ENCODE results near the gene ST6GALNAC3. TPM values are rescaled to one million over a fixed set of nuclear protein-coding genes. Genes with fewer than 3 reads are reported as not detected.

ST6GALNAC3 gene
- polyA plus RNA-seq, 2 of the 4 experiments (the other 2 are of a cell fraction) = 1.1 to 1.2 TPM

GRCh38 chr1:76635784-76636183, 561.2 kb downstream of the ST6GALNAC3 start:
- POLR2A ChIA-PET = no interaction called here
- CTCF ChIA-PET = interaction anchor here (1.1 kb wide), 1 partner anchor 37 kb away, joined by 3 read pairs; no protein-coding TSS in a partner anchor
- no peak for TF ChIP-seq GATA3 (IDR thresholded peaks at IDR 0.05; ENCODE audit: borderline replicate concordance)
- TF ChIP-seq, protein P1, sequence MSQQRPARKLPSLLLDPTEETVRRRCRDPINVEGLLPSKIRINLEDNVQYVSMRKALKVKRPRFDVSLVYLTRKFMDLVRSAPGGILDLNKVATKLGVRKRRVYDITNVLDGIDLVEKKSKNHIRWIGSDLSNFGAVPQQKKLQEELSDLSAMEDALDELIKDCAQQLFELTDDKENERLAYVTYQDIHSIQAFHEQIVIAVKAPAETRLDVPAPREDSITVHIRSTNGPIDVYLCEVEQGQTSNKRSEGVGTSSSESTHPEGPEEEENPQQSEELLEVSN (IDR thresholded peaks at IDR 0.05; ENCODE audit: borderline replicate concordance, low read depth) = no peak
- TF ChIP-seq ESRRA (IDR thresholded peaks at IDR 0.05; ENCODE audit: borderline replicate concordance, low read length) = no peak
- TF ChIP-seq RCOR1 (IDR thresholded peaks at IDR 0.05; ENCODE audit: low read depth, low read length) = no peak
- no peak for TF ChIP-seq JUNB (IDR thresholded peaks at IDR 0.05)
- TF ChIP-seq HDAC2 (IDR thresholded peaks at IDR 0.05) = no peak
- no peak for TF ChIP-seq PBX3 (IDR thresholded peaks at IDR 0.05)
- TF ChIP-seq, protein P2, sequence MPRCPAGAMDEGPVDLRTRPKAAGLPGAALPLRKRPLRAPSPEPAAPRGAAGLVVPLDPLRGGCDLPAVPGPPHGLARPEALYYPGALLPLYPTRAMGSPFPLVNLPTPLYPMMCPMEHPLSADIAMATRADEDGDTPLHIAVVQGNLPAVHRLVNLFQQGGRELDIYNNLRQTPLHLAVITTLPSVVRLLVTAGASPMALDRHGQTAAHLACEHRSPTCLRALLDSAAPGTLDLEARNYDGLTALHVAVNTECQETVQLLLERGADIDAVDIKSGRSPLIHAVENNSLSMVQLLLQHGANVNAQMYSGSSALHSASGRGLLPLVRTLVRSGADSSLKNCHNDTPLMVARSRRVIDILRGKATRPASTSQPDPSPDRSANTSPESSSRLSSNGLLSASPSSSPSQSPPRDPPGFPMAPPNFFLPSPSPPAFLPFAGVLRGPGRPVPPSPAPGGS (IDR thresholded peaks at IDR 0.05) = no peak
- no peak for TF ChIP-seq EHMT2 (IDR thresholded peaks at IDR 0.05; ENCODE audit: low read depth)
- no peak for TF ChIP-seq KDM1A (IDR thresholded peaks at IDR 0.05; ENCODE audit: low read depth)
- TF ChIP-seq FOSB (CRISPR knock-in tag; IDR thresholded peaks at IDR 0.05) = no peak
- no peak for TF ChIP-seq EP300 (IDR thresholded peaks at IDR 0.05)
- TF ChIP-seq ZC3H11A (IDR thresholded peaks at IDR 0.05) = no peak
- no peak for TF ChIP-seq RARB (CRISPR knock-in tag; IDR thresholded peaks at IDR 0.05)
- TF ChIP-seq, protein P3, sequence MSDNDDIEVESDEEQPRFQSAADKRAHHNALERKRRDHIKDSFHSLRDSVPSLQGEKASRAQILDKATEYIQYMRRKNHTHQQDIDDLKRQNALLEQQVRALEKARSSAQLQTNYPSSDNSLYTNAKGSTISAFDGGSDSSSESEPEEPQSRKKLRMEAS (IDR thresholded peaks at IDR 0.05) = no peak
- no peak for TF ChIP-seq ZNF302 (CRISPR knock-in tag; IDR thresholded peaks at IDR 0.05)
- TF ChIP-seq HMGXB4 (CRISPR knock-in tag; IDR thresholded peaks at IDR 0.05; ENCODE audit: borderline replicate concordance) = no peak
- TF ChIP-seq MAFK (IDR thresholded peaks at IDR 0.05; ENCODE audit: partially characterized antibody) = no peak
- no peak for TF ChIP-seq RNF2 (IDR thresholded peaks at IDR 0.05; ENCODE audit: borderline replicate concordance, low read depth)
- TF ChIP-seq MYC (IDR thresholded peaks at IDR 0.05; ENCODE audit: borderline replicate concordance, low read length) = no peak
- ATAC-seq (no peak), FAIRE-seq (no peak), DNase-seq (ENCODE audit: low read depth in 1 of 2, low spot score in 1 of 2) (no peak)
- Histone ChIP-seq H3K4me3 (no peak overlapping the region), H3K9me3 (no peaks in the 10 kb centered on the region), H3K27ac (no peak overlapping the region), H3K4me1 (no peaks in the 10 kb centered on the region), H3K4me2 (no peak overlapping the region)
- 6% methylated on average over 2 of the region's 2 CpGs for WGBS (ENCODE audit: missing lambda C conversion rate)

- ChIA-PET POLR2A (no interaction called here), CTCF (no interaction called here)
- H3K9me3 ChIP-seq = no peaks in the 10 kb centered on the region
- H3K27ac ChIP-seq = no peak overlapping the region
- FAIRE-seq (no peak), ATAC-seq (no peak), DNase-seq (ENCODE audit: low read depth in 1 of 2, low spot score in 1 of 2) (no peak)
- no peaks in the 10 kb centered on the region for H3K4me1 ChIP-seq
- 33% methylated on average over 2 of the region's 2 CpGs for WGBS (ENCODE audit: missing lambda C conversion rate)
- no peak overlapping the region for H3K4me2 ChIP-seq
- H3K4me3 ChIP-seq = no peak overlapping the region
- TF ChIP-seq SREBF2 (IDR thresholded peaks at IDR 0.05) = no peak
- TF ChIP-seq FOSB (CRISPR knock-in tag; IDR thresholded peaks at IDR 0.05) = no peak
- no peak for TF ChIP-seq RCOR1 (IDR thresholded peaks at IDR 0.05; ENCODE audit: low read depth, low read length)
- TF ChIP-seq ZNF302 (CRISPR knock-in tag; IDR thresholded peaks at IDR 0.05) = no peak
- no peak for TF ChIP-seq MAFK (IDR thresholded peaks at IDR 0.05; ENCODE audit: partially characterized antibody)
- no peak for TF ChIP-seq POLR2A (IDR thresholded peaks at IDR 0.05; ENCODE audit: low read length)
- TF ChIP-seq NFE2L2 (conservative IDR thresholded peaks at IDR 0.05; ENCODE audit: low read length) = no peak
- no peak for TF ChIP-seq JUNB (IDR thresholded peaks at IDR 0.05)
- TF ChIP-seq CBX2 (IDR thresholded peaks at IDR 0.05; ENCODE audit: borderline replicate concordance, low read depth) = no peak
- TF ChIP-seq, protein P4, sequence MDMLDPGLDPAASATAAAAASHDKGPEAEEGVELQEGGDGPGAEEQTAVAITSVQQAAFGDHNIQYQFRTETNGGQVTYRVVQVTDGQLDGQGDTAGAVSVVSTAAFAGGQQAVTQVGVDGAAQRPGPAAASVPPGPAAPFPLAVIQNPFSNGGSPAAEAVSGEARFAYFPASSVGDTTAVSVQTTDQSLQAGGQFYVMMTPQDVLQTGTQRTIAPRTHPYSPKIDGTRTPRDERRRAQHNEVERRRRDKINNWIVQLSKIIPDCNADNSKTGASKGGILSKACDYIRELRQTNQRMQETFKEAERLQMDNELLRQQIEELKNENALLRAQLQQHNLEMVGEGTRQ (IDR thresholded peaks at IDR 0.05) = no peak
- no peak for TF ChIP-seq PBX3 (IDR thresholded peaks at IDR 0.05)
- TF ChIP-seq MYC (IDR thresholded peaks at IDR 0.05; ENCODE audit: borderline replicate concordance, low read length) = no peak
- TF ChIP-seq RAD21 (conservative IDR thresholded peaks at IDR 0.05 in 1 of 2, IDR thresholded peaks at IDR 0.05 in 1 of 2) = no peak
- no peak for TF ChIP-seq RFX5 (IDR thresholded peaks at IDR 0.05)
- no peak for TF ChIP-seq EHF (CRISPR knock-in tag; IDR thresholded peaks at IDR 0.05)
- TF ChIP-seq HEYL (CRISPR knock-in tag; IDR thresholded peaks at IDR 0.05) = no peak
- TF ChIP-seq, protein P5, sequence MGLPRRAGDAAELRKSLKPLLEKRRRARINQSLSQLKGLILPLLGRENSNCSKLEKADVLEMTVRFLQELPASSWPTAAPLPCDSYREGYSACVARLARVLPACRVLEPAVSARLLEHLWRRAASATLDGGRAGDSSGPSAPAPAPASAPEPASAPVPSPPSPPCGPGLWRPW (IDR thresholded peaks at IDR 0.05) = no peak
- no peak for TF ChIP-seq HOXB13 (CRISPR knock-in tag; IDR thresholded peaks at IDR 0.05; ENCODE audit: low read depth)
Observed at GRCh38 chr1:76639181-76639580, 564.6 kb downstream of the ST6GALNAC3 start.

Data from A549 (cell line).